ENCODE measurements around the gene RTRAF. TPM values are rescaled to one million over a fixed set of nuclear protein-coding genes. Genes with fewer than 3 reads are reported as not detected.

Gene RTRAF
- total RNA-seq, 1 experiment from 2014 or later = 285 TPM

DNA sequence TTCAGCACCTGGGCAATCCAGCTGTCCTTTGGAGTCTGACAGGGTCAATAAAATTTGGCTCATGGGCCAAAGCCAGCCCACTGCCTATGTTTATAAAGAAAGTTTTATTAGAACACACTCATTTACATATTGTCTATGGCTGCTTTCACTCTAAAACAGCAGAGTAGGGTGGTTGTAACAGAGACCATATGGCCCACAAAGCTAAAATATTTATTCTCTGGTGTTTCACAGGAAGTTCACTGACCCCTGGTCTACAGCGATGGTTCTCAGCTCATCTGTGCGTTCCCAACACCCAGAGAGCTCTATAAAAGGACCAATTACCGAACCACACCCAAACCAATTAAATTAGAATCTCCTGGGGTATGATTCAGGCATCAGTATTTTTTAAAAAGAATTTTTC is 37.7 kb upstream of the RTRAF start:
- CTCF ChIA-PET = interaction anchor here (0.5 to 2.5 kb wide), 2 partner anchors 27 to 180 kb away, joined by 4 to 11 read pairs; no protein-coding TSS in a partner anchor

DNA sequence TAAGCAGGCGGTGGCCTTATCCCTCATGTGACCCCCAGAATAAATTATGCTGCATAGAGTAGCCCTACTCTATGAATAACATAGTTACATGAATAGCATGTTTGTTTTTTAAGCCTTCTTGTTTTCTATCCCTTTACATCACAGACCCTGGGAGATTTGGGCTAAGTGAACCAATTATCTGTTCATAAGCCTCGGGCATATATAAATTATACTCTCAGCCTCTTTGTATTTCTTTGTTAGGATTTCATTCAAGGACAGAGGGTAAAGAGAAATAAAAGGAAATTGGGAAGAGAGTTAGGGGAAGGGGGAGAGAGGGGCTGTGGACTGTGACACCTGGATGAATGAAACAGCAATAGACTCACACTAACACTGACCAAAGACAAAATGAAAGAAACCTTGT is 35.3 kb upstream of the RTRAF start:
- BruUV-seq (replicated peaks) = no TSS peak
- H3K27ac Mint-ChIP-seq (ENCODE audit: low read depth, unreplicated experiment) = no peak overlapping the region
- TF ChIP-seq, protein P1, sequence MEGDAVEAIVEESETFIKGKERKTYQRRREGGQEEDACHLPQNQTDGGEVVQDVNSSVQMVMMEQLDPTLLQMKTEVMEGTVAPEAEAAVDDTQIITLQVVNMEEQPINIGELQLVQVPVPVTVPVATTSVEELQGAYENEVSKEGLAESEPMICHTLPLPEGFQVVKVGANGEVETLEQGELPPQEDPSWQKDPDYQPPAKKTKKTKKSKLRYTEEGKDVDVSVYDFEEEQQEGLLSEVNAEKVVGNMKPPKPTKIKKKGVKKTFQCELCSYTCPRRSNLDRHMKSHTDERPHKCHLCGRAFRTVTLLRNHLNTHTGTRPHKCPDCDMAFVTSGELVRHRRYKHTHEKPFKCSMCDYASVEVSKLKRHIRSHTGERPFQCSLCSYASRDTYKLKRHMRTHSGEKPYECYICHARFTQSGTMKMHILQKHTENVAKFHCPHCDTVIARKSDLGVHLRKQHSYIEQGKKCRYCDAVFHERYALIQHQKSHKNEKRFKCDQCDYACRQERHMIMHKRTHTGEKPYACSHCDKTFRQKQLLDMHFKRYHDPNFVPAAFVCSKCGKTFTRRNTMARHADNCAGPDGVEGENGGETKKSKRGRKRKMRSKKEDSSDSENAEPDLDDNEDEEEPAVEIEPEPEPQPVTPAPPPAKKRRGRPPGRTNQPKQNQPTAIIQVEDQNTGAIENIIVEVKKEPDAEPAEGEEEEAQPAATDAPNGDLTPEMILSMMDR (IDR thresholded peaks at IDR 0.05; ENCODE audit: unreplicated experiment) = no peak
- peaks cover 10% of the 10 kb centered on the region for H3K9me3 Mint-ChIP-seq (ENCODE audit: unreplicated experiment)
- H3K4me3 Mint-ChIP-seq (ENCODE audit: unreplicated experiment) = no peak overlapping the region
- CTCF ChIA-PET = no interaction called here
- POLR2A ChIA-PET = no interaction called here
- no peaks in the 10 kb centered on the region for H3K36me3 Mint-ChIP-seq (ENCODE audit: insufficient read depth, unreplicated experiment)
- DNase-seq (ENCODE audit: unreplicated experiment) = no peak
- intact Hi-C loops (cut with micrococcal nuclease) = no loop called here
- H3K27me3 Mint-ChIP-seq (ENCODE audit: insufficient read depth, unreplicated experiment) = peaks cover 8% of the 10 kb centered on the region
- peaks cover 9% of the 10 kb centered on the region for H3K4me1 Mint-ChIP-seq (ENCODE audit: insufficient read depth, unreplicated experiment)

More for the DNA sequence above, 37.7 kb upstream of the RTRAF start:
- Mint-ChIP-seq H3K27me3 (ENCODE audit: insufficient read depth, unreplicated experiment) (peaks cover 13% of the 10 kb centered on the region), H3K27ac (ENCODE audit: low read depth, unreplicated experiment) (no peak overlapping the region), H3K9me3 (ENCODE audit: unreplicated experiment) (no peaks in the 10 kb centered on the region), H3K4me3 (ENCODE audit: unreplicated experiment) (no peak overlapping the region), H3K36me3 (ENCODE audit: insufficient read depth, unreplicated experiment) (no peaks in the 10 kb centered on the region), H3K4me1 (ENCODE audit: insufficient read depth, unreplicated experiment) (no peaks in the 10 kb centered on the region)
- POLR2A ChIA-PET = interaction anchor here (0.6 to 1.2 kb wide), 2 partner anchors 14 to 1905 kb away, joined by 3 to 4 read pairs; no protein-coding TSS in a partner anchor
- DNase-seq (ENCODE audit: unreplicated experiment) = no peak
- intact Hi-C loops (cut with micrococcal nuclease) = no loop called here
- TF ChIP-seq, protein P1 (IDR thresholded peaks at IDR 0.05; ENCODE audit: unreplicated experiment) = no peak
- no TSS peak for BruUV-seq (replicated peaks)

DNA sequence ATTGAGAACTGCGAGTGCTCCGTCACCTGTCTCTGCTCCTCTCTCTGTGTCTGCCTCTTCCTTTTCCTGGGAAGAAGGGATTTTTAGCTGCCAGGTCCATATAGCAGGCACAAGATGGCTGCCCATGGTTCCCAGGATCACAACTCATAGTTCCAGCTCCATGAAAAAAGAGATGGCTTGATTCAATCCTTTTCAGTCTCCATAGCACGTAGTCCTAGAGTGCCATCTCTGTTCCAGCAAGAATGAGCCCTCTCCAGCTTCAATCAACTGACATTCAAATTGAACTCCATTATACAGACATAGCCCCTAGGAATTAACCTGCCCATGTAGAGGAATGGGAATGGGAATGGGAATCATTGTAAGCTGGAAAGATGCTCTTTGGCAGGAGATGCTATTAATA is 34.7 kb upstream of the RTRAF start:
- no TSS peak for BruUV-seq (replicated peaks)
- DNase-seq (ENCODE audit: unreplicated experiment) = no peak
- intact Hi-C loops (cut with micrococcal nuclease) = no loop called here
- Mint-ChIP-seq H3K4me3 (ENCODE audit: unreplicated experiment) (no peak overlapping the region), H3K27me3 (ENCODE audit: insufficient read depth, unreplicated experiment) (peaks cover 5% of the 10 kb centered on the region), H3K27ac (ENCODE audit: low read depth, unreplicated experiment) (no peak overlapping the region), H3K4me1 (ENCODE audit: insufficient read depth, unreplicated experiment) (peaks cover 12% of the 10 kb centered on the region), H3K36me3 (ENCODE audit: insufficient read depth, unreplicated experiment) (no peaks in the 10 kb centered on the region), H3K9me3 (ENCODE audit: unreplicated experiment) (peaks cover 17% of the 10 kb centered on the region)
- POLR2A ChIA-PET = no interaction called here
- CTCF ChIA-PET = interaction anchor here (0.6 to 1.7 kb wide), 2 partner anchors 24 to 673 kb away, joined by 3 to 4 read pairs; no protein-coding TSS in a partner anchor
- TF ChIP-seq, protein P1 (IDR thresholded peaks at IDR 0.05; ENCODE audit: unreplicated experiment) = no peak

DNA sequence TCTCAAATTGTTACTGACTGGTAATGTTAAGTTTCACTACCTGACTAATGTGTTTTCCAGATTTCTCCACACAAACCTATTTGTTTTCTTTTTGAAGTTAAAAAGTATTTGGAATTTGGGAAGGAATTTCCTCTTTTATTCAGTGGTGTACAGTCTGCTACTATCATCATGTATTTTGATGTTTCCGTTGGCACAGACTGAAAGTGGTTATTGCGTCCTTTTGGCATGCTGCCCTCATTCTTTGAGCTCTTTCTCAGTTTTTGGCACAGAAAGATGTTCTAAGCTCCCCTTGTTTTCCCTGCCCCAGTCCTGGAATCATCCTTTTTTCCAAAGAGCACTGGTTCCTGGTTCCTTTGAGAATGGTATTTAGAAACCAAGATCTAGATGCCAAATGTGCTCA is 31.4 kb upstream of the RTRAF start:
- intact Hi-C loops (cut with micrococcal nuclease) = no loop called here
- BruUV-seq (replicated peaks) = no TSS peak
- H3K27ac Mint-ChIP-seq (ENCODE audit: low read depth, unreplicated experiment) = peak overlapping the region; percentile 20
- no peaks in the 10 kb centered on the region for H3K27me3 Mint-ChIP-seq (ENCODE audit: insufficient read depth, unreplicated experiment)
- H3K36me3 Mint-ChIP-seq (ENCODE audit: insufficient read depth, unreplicated experiment) = peaks cover 7% of the 10 kb centered on the region
- CTCF ChIA-PET = interaction anchor here (0.6 kb wide), 1 partner anchor 130 kb away, joined by 6 read pairs; no protein-coding TSS in a partner anchor
- POLR2A ChIA-PET = no interaction called here
- H3K4me3 Mint-ChIP-seq (ENCODE audit: unreplicated experiment) = no peak overlapping the region
- H3K4me1 Mint-ChIP-seq (ENCODE audit: insufficient read depth, unreplicated experiment) = peaks cover 17% of the 10 kb centered on the region
- peak; percentile 85 for DNase-seq (ENCODE audit: unreplicated experiment)
- TF ChIP-seq, protein P1 (IDR thresholded peaks at IDR 0.05; ENCODE audit: unreplicated experiment) = no peak
- peaks cover 24% of the 10 kb centered on the region for H3K9me3 Mint-ChIP-seq (ENCODE audit: unreplicated experiment)
